GM19463 (cell line): Measurements from ENCODE around the gene TTLL9.
"Not testable (repeated sequence)": the region's sequence is repeated elsewhere in the genome, so short reads cannot be mapped to it uniquely, and the experiment has no call there.

Source experiments
- ATAC-seq: cut with Tn5 transposase; IDR thresholded peaks from one replicate; pipeline ENCODE4 v1.9.1; 2021; ENCODE audit warnings: mild to moderate bottlenecking, moderate library complexity; ENCODE audit not compliant: unreplicated experiment

The TTLL9 gene

GRCh38 chr20:31915491-31916280, 45.3 kb downstream of the TTLL9 start:
- no peak for ATAC-seq

- no peak for ATAC-seq
Observed at GRCh38 chr20:31916708-31917107, 46.3 kb downstream of the TTLL9 start.

GRCh38 chr20:31917962-31918412, 47.6 kb downstream of the TTLL9 start:
- ATAC-seq: not testable (repeated sequence)

GRCh38 chr20:31918466-31919105, 48.2 kb downstream of the TTLL9 start:
- ATAC-seq: no peak

- ATAC-seq: no peak
Observed at GRCh38 chr20:31919410-31920155, 49.1 kb downstream of the TTLL9 start.

GRCh38 chr20:31920275-31920855, 49.9 kb downstream of the TTLL9 start:
- ATAC-seq: no peak

GRCh38 chr20:31921480-31921879, 51.0 kb downstream of the TTLL9 start:
- ATAC-seq: not testable (repeated sequence)

- ATAC-seq: no peak
Observed at GRCh38 chr20:31922181-31922580, 51.7 kb downstream of the TTLL9 start.

- no peak for ATAC-seq
Observed at GRCh38 chr20:31922588-31922987, 52.2 kb downstream of the TTLL9 start.

GRCh38 chr20:31923388-31924331, 53.2 kb downstream of the TTLL9 start:
- ATAC-seq: peak; percentile 77

GRCh38 chr20:31924561-31924960, 54.1 kb downstream of the TTLL9 start:
- ATAC-seq: no peak

GRCh38 chr20:31925631-31926030, 55.2 kb downstream of the TTLL9 start:
- no peak for ATAC-seq

GRCh38 chr20:31926493-31926892, 56.1 kb downstream of the TTLL9 start:
- ATAC-seq: no peak

- no peak for ATAC-seq
Observed at GRCh38 chr20:31927627-31928159, 57.3 kb downstream of the TTLL9 start.

- not testable (repeated sequence) for ATAC-seq
Observed at GRCh38 chr20:31929631-31930030, 59.2 kb downstream of the TTLL9 start.

- no peak for ATAC-seq
Observed at GRCh38 chr20:31930779-31931178, 60.3 kb downstream of the TTLL9 start.

- no peak for ATAC-seq
Observed at GRCh38 chr20:31933698-31934097, 63.3 kb downstream of the TTLL9 start.

- no peak for ATAC-seq
Observed at GRCh38 chr20:31934491-31934890, 64.1 kb downstream of the TTLL9 start.

- ATAC-seq: no peak
Observed at GRCh38 chr20:31934968-31935764, 64.7 kb downstream of the TTLL9 start.
